ENCODE data around the gene LYPD1. TPM values are rescaled to one million over a fixed set of nuclear protein-coding genes. Genes with fewer than 3 reads are reported as not detected.

LYPD1 gene
- polyA plus RNA-seq, 2 of the 4 experiments (the other 2 are of a cell fraction) = 3.6 to 12.0 TPM

GRCh38 chr2:132659331-132659730, 10.7 kb downstream of the LYPD1 start:
- FAIRE-seq (no peak), ATAC-seq (no peak), DNase-seq (ENCODE audit: low read depth in 1 of 2, low spot score in 1 of 2) (no peak)
- no peaks in the 10 kb centered on the region for H3K9me3 ChIP-seq
- no peak overlapping the region for H3K27ac ChIP-seq
- no peak overlapping the region for H3K4me3 ChIP-seq
- POLR2A ChIA-PET = no interaction called here
- TF ChIP-seq RAD21 (conservative IDR thresholded peaks at IDR 0.05 in 1 of 2, IDR thresholded peaks at IDR 0.05 in 1 of 2) (no peak), KDM5A (IDR thresholded peaks at IDR 0.05) (no peak), NR3C1 (IDR thresholded peaks at IDR 0.05) (no peak), SMC3 (IDR thresholded peaks at IDR 0.05) (no peak), KDM1A (IDR thresholded peaks at IDR 0.05; ENCODE audit: low read depth) (no peak), MAZ (IDR thresholded peaks at IDR 0.05; ENCODE audit: borderline replicate concordance, low read depth, low read length) (no peak), FOXS1 (CRISPR knock-in tag; IDR thresholded peaks at IDR 0.05) (no peak), TP53 (CRISPR knock-in tag; IDR thresholded peaks at IDR 0.05) (no peak)
- TF ChIP-seq, protein P1, sequence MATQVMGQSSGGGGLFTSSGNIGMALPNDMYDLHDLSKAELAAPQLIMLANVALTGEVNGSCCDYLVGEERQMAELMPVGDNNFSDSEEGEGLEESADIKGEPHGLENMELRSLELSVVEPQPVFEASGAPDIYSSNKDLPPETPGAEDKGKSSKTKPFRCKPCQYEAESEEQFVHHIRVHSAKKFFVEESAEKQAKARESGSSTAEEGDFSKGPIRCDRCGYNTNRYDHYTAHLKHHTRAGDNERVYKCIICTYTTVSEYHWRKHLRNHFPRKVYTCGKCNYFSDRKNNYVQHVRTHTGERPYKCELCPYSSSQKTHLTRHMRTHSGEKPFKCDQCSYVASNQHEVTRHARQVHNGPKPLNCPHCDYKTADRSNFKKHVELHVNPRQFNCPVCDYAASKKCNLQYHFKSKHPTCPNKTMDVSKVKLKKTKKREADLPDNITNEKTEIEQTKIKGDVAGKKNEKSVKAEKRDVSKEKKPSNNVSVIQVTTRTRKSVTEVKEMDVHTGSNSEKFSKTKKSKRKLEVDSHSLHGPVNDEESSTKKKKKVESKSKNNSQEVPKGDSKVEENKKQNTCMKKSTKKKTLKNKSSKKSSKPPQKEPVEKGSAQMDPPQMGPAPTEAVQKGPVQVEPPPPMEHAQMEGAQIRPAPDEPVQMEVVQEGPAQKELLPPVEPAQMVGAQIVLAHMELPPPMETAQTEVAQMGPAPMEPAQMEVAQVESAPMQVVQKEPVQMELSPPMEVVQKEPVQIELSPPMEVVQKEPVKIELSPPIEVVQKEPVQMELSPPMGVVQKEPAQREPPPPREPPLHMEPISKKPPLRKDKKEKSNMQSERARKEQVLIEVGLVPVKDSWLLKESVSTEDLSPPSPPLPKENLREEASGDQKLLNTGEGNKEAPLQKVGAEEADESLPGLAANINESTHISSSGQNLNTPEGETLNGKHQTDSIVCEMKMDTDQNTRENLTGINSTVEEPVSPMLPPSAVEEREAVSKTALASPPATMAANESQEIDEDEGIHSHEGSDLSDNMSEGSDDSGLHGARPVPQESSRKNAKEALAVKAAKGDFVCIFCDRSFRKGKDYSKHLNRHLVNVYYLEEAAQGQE (IDR thresholded peaks at IDR 0.05) = no peak
- TF ChIP-seq, protein P2, sequence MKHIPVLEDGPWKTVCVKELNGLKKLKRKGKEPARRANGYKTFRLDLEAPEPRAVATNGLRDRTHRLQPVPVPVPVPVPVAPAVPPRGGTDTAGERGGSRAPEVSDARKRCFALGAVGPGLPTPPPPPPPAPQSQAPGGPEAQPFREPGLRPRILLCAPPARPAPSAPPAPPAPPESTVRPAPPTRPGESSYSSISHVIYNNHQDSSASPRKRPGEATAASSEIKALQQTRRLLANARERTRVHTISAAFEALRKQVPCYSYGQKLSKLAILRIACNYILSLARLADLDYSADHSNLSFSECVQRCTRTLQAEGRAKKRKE (CRISPR knock-in tag; IDR thresholded peaks at IDR 0.05; ENCODE audit: low read depth) = no peak
- no peak overlapping the region for H3K4me2 ChIP-seq
- CTCF ChIA-PET = interaction anchor here (1.4 to 2.8 kb wide), 2 partner anchors 9 to 13 kb away, joined by 4 to 7 read pairs; no protein-coding TSS in a partner anchor
- WGBS (ENCODE audit: missing lambda C conversion rate) = 88% methylated on average over 3 of the region's 3 CpGs
- no peaks in the 10 kb centered on the region for H3K4me1 ChIP-seq

DNA sequence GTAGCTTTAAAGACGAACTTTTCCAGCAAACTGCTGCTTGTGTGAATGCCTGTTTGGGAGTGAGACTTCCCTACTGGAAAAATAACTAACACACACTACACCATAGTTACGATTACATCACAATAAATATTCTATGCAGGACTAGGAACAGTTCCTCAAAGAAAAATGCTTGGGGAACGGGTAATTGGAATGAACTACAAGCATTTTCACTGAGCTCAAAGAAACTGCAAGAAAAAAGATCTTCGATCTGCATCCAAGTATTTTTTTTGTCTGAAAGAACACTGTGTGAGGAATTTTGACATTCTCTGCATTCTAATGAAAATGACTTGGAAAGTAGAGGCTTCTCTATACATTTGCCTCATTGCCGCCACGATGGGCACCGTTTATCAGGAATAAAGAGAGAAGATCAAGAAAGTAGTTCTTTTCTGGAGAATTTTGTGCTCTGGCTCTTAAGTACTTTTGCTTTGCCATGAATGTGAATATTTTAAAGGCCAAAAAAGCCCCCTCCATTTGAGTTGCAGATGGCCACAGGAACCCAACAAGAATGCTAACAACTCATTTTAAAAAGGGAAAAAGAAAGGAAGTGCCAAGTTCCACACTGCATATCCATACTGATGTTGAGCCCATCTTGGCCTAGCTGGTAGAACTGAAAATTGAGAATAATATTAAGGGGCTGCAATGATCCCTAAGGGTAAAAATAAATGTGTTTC, 13.6 kb downstream of the LYPD1 start:
- no peak for DNase-seq (ENCODE audit: low read depth in 1 of 2, low spot score in 1 of 2)
- 72% methylated on average over 7 of the region's 7 CpGs for WGBS (ENCODE audit: missing lambda C conversion rate)
- ATAC-seq = no peak
- Histone ChIP-seq H3K4me1 (no peaks in the 10 kb centered on the region), H3K27ac (no peak overlapping the region), H3K4me2 (no peak overlapping the region), H3K4me3 (no peak overlapping the region), H3K9me3 (no peaks in the 10 kb centered on the region)
- POLR2A ChIA-PET = no interaction called here
- CTCF ChIA-PET = no interaction called here
- TF ChIP-seq, protein P1 (IDR thresholded peaks at IDR 0.05) = no peak
- TF ChIP-seq RCOR1 (IDR thresholded peaks at IDR 0.05; ENCODE audit: low read depth, low read length) = no peak
- no peak for FAIRE-seq

- no peak for ATAC-seq
- H3K4me1 ChIP-seq = no peaks in the 10 kb centered on the region
- 92% methylated on average over 7 of the region's 7 CpGs for WGBS (ENCODE audit: missing lambda C conversion rate)
- H3K4me2 ChIP-seq = no peak overlapping the region
- no peak for FAIRE-seq
- no peak for TF ChIP-seq HOXA7 (CRISPR knock-in tag; IDR thresholded peaks at IDR 0.05)
- no peak for TF ChIP-seq CHD2 (IDR thresholded peaks at IDR 0.05; ENCODE audit: low read length, partially characterized antibody)
- TF ChIP-seq HOXB5 (CRISPR knock-in tag; IDR thresholded peaks at IDR 0.05) = no peak
- no peak for TF ChIP-seq CBX2 (IDR thresholded peaks at IDR 0.05; ENCODE audit: borderline replicate concordance, low read depth)
- no peak for TF ChIP-seq TP53 (CRISPR knock-in tag; IDR thresholded peaks at IDR 0.05)
- TF ChIP-seq FOSB (CRISPR knock-in tag; IDR thresholded peaks at IDR 0.05) = no peak
- no peak for TF ChIP-seq MYC (IDR thresholded peaks at IDR 0.05; ENCODE audit: borderline replicate concordance, low read length)
- CTCF ChIA-PET = interaction anchor here (1.0 kb wide), 1 partner anchor 14 kb away, joined by 3 read pairs; no protein-coding TSS in a partner anchor
- H3K4me3 ChIP-seq = no peak overlapping the region
- no peak overlapping the region for H3K27ac ChIP-seq
- no peaks in the 10 kb centered on the region for H3K9me3 ChIP-seq
- POLR2A ChIA-PET = no interaction called here
- no peak for DNase-seq (ENCODE audit: low read depth in 1 of 2, low spot score in 1 of 2)
Observed at GRCh38 chr2:132654968-132655367, 15.0 kb downstream of the LYPD1 start.

Data from A549 (cell line).